HepG2 (cell line): Measurements from ENCODE around the gene METAP1. TPM values are rescaled to one million over a fixed set of nuclear protein-coding genes. Genes with fewer than 3 reads are reported as not detected.
A peak's percentile ranks its signal among the peaks of the same experiment; 100 is the strongest.

ENCODE experiments used
- ATAC-seq: fragments of 200-7000 bp; cut with Tn5 transposase; 3 replicates; pipeline ENCODE4 v1.9.1; 2020; ENCODE audit warnings: mild to moderate bottlenecking, moderate library complexity
- BruUV-seq: library from RNA; stranded (reverse); fragments of 400-500 nt; replicated peaks from 2 replicates; lab custom pipeline; 2021; lab: Mats Ljungman, UMichigan
- CTCF ChIA-PET: fragments of 300-600 bp; formaldehyde crosslinking; extraction: SDS; loops from one replicate; lab custom pipeline; 2021; ENCODE audit warnings: low total read pairs, inconsistent platforms, low intra/inter-chr PET ratio; lab: Yijun Ruan, JAX
- POLR2A ChIA-PET: fragments of 350-600 bp; sonication (Branson Sonifier 250); formaldehyde crosslinking; loops from one replicate; lab custom pipeline; 2020; ENCODE audit warnings: antibody characterized with exemption, inconsistent platforms; lab: Yijun Ruan, JAX
- DNase-seq: peaks from one replicate; pipeline ENCODE4 v3.0.0-alpha.2; 2015; ENCODE audit warnings: low spot score
- FAIRE-seq: peaks from 3 replicates; lab custom pipeline; 2011; peaks lifted over from hg19 to GRCh38; lab: Jason Lieb, UNC
- H2AFZ ChIP-seq: one replicate; pipeline ENCODE4 v1.6.1; 2011; ENCODE audit warnings: low read length, inconsistent platforms
- H3K27ac ChIP-seq: fragments of 300-600 bp; 3 replicates; pipeline ENCODE4 v1.8.0; 2011; ENCODE audit warnings: mixed run types, mild to moderate bottlenecking, mixed read lengths, low read length, inconsistent platforms; ENCODE audit not compliant: insufficient read depth; ENCODE audit errors: extremely low read length
- H3K27me3 ChIP-seq, 2 experiments: fragments of 200-600 bp in 1 of 2; 2 replicates in 1 of 2; 3 replicates in 1 of 2; pipeline versions ENCODE4 v1.6.0 to v1.8.0; 2011; ENCODE audit warnings: low read length in 2 of 2, mild to moderate bottlenecking in 2 of 2, moderate library complexity in 2 of 2, inconsistent platforms in 1 of 2; ENCODE audit not compliant: insufficient read depth in 2 of 2, control insufficient read depth in 1 of 2
- H3K36me3 ChIP-seq, 2 experiments: fragments of 200-600 bp in 1 of 2; replicated peaks in 1 of 2; 2 replicates in 1 of 2; 3 replicates in 1 of 2; pipeline versions ENCODE4 v1.5.1 to v1.8.0; 2011; ENCODE audit warnings: low read length in 2 of 2, inconsistent platforms in 1 of 2; ENCODE audit not compliant: insufficient read depth in 2 of 2, control insufficient read depth in 1 of 2
- H3K4me1 ChIP-seq: 2 replicates; pipeline ENCODE4 v1.5.1; 2012; ENCODE audit warnings: low read length, inconsistent platforms; ENCODE audit not compliant: insufficient read depth
- H3K4me2 ChIP-seq: 2 replicates; pipeline ENCODE4 v1.6.0; 2011; ENCODE audit warnings: low read depth, low read length, inconsistent platforms
- H3K4me3 ChIP-seq, 3 experiments: fragments of 200-600 bp in 1 of 3; sonication (generic), shearing (Covaris generic) in 1 of 3; replicated peaks in 1 of 3; 2 replicates each; pipeline ENCODE4 v1.5.1; 2011 to 2016; ENCODE audit warnings: low read length in 3 of 3, inconsistent platforms in 2 of 3, low read depth in 2 of 3, mild to moderate bottlenecking in 2 of 3, control low read depth in 1 of 3, mixed read lengths in 1 of 3; ENCODE audit not compliant: insufficient read depth in 1 of 3
- H3K79me2 ChIP-seq: one replicate; pipeline ENCODE4 v1.6.1; 2011; ENCODE audit warnings: low read length, inconsistent platforms; ENCODE audit not compliant: insufficient read depth
- H3K9ac ChIP-seq: 2 replicates; pipeline ENCODE4 v1.6.0; 2011; ENCODE audit warnings: mild to moderate bottlenecking, low read depth, low read length, inconsistent platforms; ENCODE audit not compliant: insufficient read depth
- H3K9me3 ChIP-seq: 2 replicates; pipeline ENCODE4 v1.5.1; 2012; ENCODE audit warnings: mild to moderate bottlenecking, low read length
- H4K20me1 ChIP-seq: 2 replicates; pipeline ENCODE4 v1.6.0; 2011; ENCODE audit warnings: inconsistent platforms, mild to moderate bottlenecking, low read length, moderate library complexity; ENCODE audit not compliant: insufficient read depth
- CEBPB ChIP-seq: IDR thresholded peaks from 2 replicates; pipeline ENCODE4 v1.6.1; 2011; ENCODE audit warnings: low read depth, low read length, improper control_type of control experiment, borderline replicate concordance
- FLYWCH1 ChIP-seq: sonication (generic); formaldehyde crosslinking; IDR thresholded peaks from 2 replicates; pipeline ENCODE4 v1.8.1; 2023; ENCODE audit warnings: mild to moderate bottlenecking, missing genetic modification reagents
- FOXP1 ChIP-seq, 2 experiments: fragments of 450-650 bp in 1 of 2; IDR thresholded peaks; 2 replicates each; pipeline ENCODE4 v1.6.1; 2017 to 2018; ENCODE audit warnings: antibody characterized with exemption in 1 of 2
- HNF4A ChIP-seq: sonication (generic); formaldehyde crosslinking; IDR thresholded peaks from 2 replicates; pipeline ENCODE4 v1.4.0; 2020; ENCODE audit warnings: missing genetic modification reagents
- KDM5B ChIP-seq: sonication (generic); formaldehyde crosslinking; IDR thresholded peaks from 2 replicates; pipeline ENCODE4 v1.4.0; 2020; ENCODE audit warnings: missing genetic modification reagents, mild to moderate bottlenecking, borderline replicate concordance
- KDM6A ChIP-seq: IDR thresholded peaks from 2 replicates; pipeline ENCODE4 v1.6.1; 2016; ENCODE audit warnings: low read depth
- KLF16 ChIP-seq, 2 experiments: sonication (generic) in 1 of 2; formaldehyde crosslinking in 1 of 2; IDR thresholded peaks; 2 replicates each; pipeline versions ENCODE4 v1.6.1 to v1.8.0; 2016 to 2023; ENCODE audit warnings: missing genetic modification reagents in 2 of 2, missing compliant biosample characterization in 1 of 2
- NFE2 ChIP-seq: sonication (generic); formaldehyde crosslinking; IDR thresholded peaks from 2 replicates; pipeline ENCODE4 v1.4.0; 2020; ENCODE audit warnings: missing genetic modification reagents
- SNRNP70 ChIP-seq: fragments of 200-400 bp; formaldehyde crosslinking; IDR thresholded peaks from 2 replicates; pipeline ENCODE4 v1.6.1; 2017; ENCODE audit warnings: mild to moderate bottlenecking, low read depth, low read length, moderate library complexity
- STAG1 ChIP-seq: sonication (generic); formaldehyde crosslinking; IDR thresholded peaks from 2 replicates; pipeline ENCODE4 v1.4.0; 2020; ENCODE audit warnings: missing genetic modification reagents
- TARDBP ChIP-seq: sonication (generic); formaldehyde crosslinking; IDR thresholded peaks from 2 replicates; pipeline ENCODE4 v1.8.0; 2022; ENCODE audit warnings: mild to moderate bottlenecking, missing genetic modification reagents
- TBL1XR1 ChIP-seq: fragments of 150-350 bp; IDR thresholded peaks from 2 replicates; pipeline ENCODE4 v1.6.1; 2014; ENCODE audit warnings: borderline replicate concordance, low read length; ENCODE audit not compliant: partially characterized antibody
- ZBTB3 ChIP-seq: sonication (generic); formaldehyde crosslinking; IDR thresholded peaks from 2 replicates; pipeline ENCODE4 v1.4.0; 2020; ENCODE audit warnings: low read depth, mild to moderate bottlenecking, moderate library complexity, missing genetic modification reagents, borderline replicate concordance
- ZNF331 ChIP-seq: sonication (generic); formaldehyde crosslinking; IDR thresholded peaks from 2 replicates; pipeline ENCODE4 v1.4.0; 2020; ENCODE audit warnings: missing genetic modification reagents
- ZNF530 ChIP-seq: sonication (generic); formaldehyde crosslinking; IDR thresholded peaks from 2 replicates; pipeline ENCODE4 v1.5.0; 2020; ENCODE audit warnings: low read depth, mild to moderate bottlenecking, missing genetic modification reagents
- ZSCAN22 ChIP-seq: sonication (generic); formaldehyde crosslinking; IDR thresholded peaks from 2 replicates; pipeline ENCODE4 v1.4.0; 2020; ENCODE audit warnings: mild to moderate bottlenecking, missing genetic modification reagents
- WGBS: methylation state at CpG from one replicate; pipeline ENCODE4 v1.1.6; 2017; ENCODE audit warnings: low lambda C conversion rate; 5-methylcytosine and 5-hydroxymethylcytosine counted together
- in situ Hi-C: cut with HindIII; loops from 2 replicates; pipeline ENCODE4 v1.10.0; 2017; ENCODE audit warnings: low pct_unique_long_range_greater_than_20kb; ENCODE audit not compliant: extremely low pct_ligation_motif_present
- intact Hi-C: fragments of 100-400 bp; cut with micrococcal nuclease; formaldehyde crosslinking; loops from one replicate; pipeline ENCODE4 v1.10.0; 2022; ENCODE audit not compliant: unreplicated experiment
- polyA plus RNA-seq, 8 experiments: library from polyadenylated mRNA; depleted of rRNA in 3 of 8; stranded (reverse) in 7 of 8; unstranded in 1 of 8; fragments of >200 nt; fragmentation: Illumina TruSeq in 4 of 8; extraction: Trizol in 4 of 8; gene quantifications; 2 replicates each; pipeline versions ENCODE4 v1.2.1 to v1.2.3, GENCODE V29; 2011 to 2016; ENCODE audit warnings: low read depth in 4 of 8, missing spikeins in 1 of 8, mixed read lengths in 1 of 8; ENCODE audit not compliant: insufficient read depth in 1 of 8
- total RNA-seq, 5 experiments: library from RNA; depleted of rRNA; stranded (reverse); fragments of >200 nt; fragmentation: Illumina TruSeq; extraction: Trizol; gene quantifications; 2 replicates each; pipeline ENCODE4 v1.2.3, GENCODE V29; 2016; ENCODE audit warnings: low read depth in 1 of 5
- TF ChIP-seq, protein P1 (sequence below): sonication (generic); formaldehyde crosslinking; IDR thresholded peaks from 2 replicates; pipeline ENCODE4 v1.4.0; 2020; ENCODE audit warnings: missing genetic modification reagents
- TF ChIP-seq, protein P2 (sequence below): fragments of 450-650 bp; IDR thresholded peaks from 2 replicates; pipeline ENCODE4 v1.6.1; 2016

Gene METAP1
- total and polyA plus RNA-seq, 2 of the 13 experiments (the other 11 are each of a cell fraction or from before 2014, with no cell fraction given), result 44.9 to 53.5 TPM

DNA sequence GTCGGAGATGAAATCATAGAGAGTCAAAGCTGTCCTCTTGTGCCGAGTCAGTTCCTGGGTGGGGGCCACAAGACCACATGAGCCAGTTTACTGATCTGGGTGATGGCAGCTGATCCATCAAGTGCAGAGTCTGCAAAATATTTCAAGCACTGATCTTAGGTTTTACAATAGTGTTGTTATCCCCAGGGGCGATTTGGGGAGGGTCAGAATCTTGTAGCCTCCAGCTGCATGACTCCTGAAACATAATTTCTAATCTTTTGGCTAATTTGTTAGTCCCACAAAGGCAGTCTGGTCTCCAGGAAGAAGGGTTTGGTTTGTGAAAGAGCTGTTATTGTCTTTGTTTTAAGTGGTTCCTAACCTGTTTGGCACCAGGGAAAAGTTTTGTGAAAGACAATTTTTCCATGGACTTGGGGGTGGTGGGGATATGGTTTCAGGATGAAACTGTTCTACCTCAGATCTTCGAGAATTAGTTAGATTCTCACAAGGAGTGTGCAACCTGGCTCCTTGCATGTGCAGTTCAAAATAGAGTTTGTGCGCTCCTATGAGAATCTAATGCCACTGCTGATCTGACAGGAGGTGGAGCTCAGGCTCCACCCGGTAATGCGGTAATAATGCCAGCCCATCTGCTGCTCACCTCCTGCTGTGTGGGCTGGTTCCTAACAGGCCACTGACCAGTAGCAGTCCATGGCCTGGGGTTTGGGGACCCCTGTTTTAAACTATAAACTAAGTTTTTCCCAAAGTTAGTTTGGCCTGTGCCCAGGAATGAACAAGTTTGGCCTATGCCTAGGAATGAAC lies 29.2 kb downstream of the METAP1 start:
- peak; percentile 15; the same call in 1 of the 2 replicates for TF ChIP-seq STAG1 (CRISPR knock-in tag)
- TF ChIP-seq, protein P1, sequence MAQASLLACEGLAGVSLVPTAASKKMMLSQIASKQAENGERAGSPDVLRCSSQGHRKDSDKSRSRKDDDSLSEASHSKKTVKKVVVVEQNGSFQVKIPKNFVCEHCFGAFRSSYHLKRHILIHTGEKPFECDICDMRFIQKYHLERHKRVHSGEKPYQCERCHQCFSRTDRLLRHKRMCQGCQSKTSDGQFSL, result no peak
- ChIA-PET POLR2A (no interaction called here), CTCF (no interaction called here)
- peaks cover 9% of the 10 kb centered on the region for H4K20me1 ChIP-seq
- H3K4me3 ChIP-seq, result no peak overlapping the region
- H3K4me1 ChIP-seq, result peaks cover 62% of the 10 kb centered on the region
- H3K4me2 ChIP-seq, result no peak overlapping the region
- H3K27ac ChIP-seq, result no peak overlapping the region
- DNase-seq, result no peak
- in situ Hi-C loops (no loop called here), intact Hi-C loops (no loop called here)
- peak; percentile 69 for ATAC-seq
- peaks cover 98% of the 10 kb centered on the region for H3K79me2 ChIP-seq
- WGBS, result 93% methylated on average over 4 of the region's 7 CpGs
- no peaks in the 10 kb centered on the region for H3K27me3 ChIP-seq
- no peak for FAIRE-seq
- no TSS peak for BruUV-seq
- peaks cover 11% of the 10 kb centered on the region for H3K9me3 ChIP-seq
- peaks cover 0 to 21% of the 10 kb centered on the region in 2 experiments; a peak in 3 of 5 replicates for H3K36me3 ChIP-seq
- H2AFZ ChIP-seq, result no peak overlapping the region
- H3K9ac ChIP-seq, result no peak overlapping the region

DNA sequence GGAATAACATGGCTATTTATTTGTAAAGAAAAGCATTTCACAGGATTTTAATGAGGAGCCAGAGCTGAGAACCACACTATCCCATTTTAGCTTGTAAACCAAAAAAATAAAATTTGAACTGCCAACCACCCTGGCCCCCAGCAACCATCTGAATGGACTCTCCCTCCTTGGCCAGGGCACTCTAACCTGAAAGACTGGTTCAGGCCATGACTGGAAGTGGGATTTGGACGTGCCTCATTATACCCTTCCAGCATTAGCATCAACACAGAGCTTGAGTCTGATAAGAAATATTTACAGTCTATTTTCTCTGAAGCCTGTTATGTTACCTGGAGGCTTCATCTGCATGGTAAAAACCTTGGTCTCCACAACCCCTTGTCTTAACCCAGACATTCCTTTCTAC lies 30.0 kb downstream of the METAP1 start:
- no peak for FAIRE-seq
- H3K4me2 ChIP-seq, result no peak overlapping the region
- peaks cover 68% of the 10 kb centered on the region for H3K4me1 ChIP-seq
- BruUV-seq, result no TSS peak
- no peaks in the 10 kb centered on the region for H3K27me3 ChIP-seq
- H3K9ac ChIP-seq, result no peak overlapping the region
- POLR2A ChIA-PET, result no interaction called here
- H3K79me2 ChIP-seq, result peaks cover 97% of the 10 kb centered on the region
- DNase-seq, result no peak
- in situ Hi-C loops, result no loop called here
- H3K27ac ChIP-seq, result no peak overlapping the region
- H3K4me3 ChIP-seq, result no peak overlapping the region
- intact Hi-C loops, result no loop called here
- H2AFZ ChIP-seq, result no peak overlapping the region
- no peak for ATAC-seq
- peaks cover 11% of the 10 kb centered on the region for H3K9me3 ChIP-seq
- 100% methylated on average over 1 of the region's 1 CpG for WGBS
- CTCF ChIA-PET, result no interaction called here
- H4K20me1 ChIP-seq, result peaks cover 9% of the 10 kb centered on the region
- H3K36me3 ChIP-seq, result peaks cover 0 to 26% of the 10 kb centered on the region in 2 experiments; a peak in 3 of 5 replicates
- TF ChIP-seq SNRNP70, result no peak
- TF ChIP-seq KDM5B (CRISPR knock-in tag), result no peak
- no peak for TF ChIP-seq FLYWCH1 (CRISPR knock-in tag)
- TF ChIP-seq FOXP1 (IDR thresholded peaks at IDR 0.05), result no peak
- no peak for TF ChIP-seq FOXP1 (CRISPR knock-in tag; IDR thresholded peaks at IDR 0.05)
- no peak for TF ChIP-seq ZNF331 (CRISPR knock-in tag)
- TF ChIP-seq ZSCAN22 (CRISPR knock-in tag), result no peak
- TF ChIP-seq TBL1XR1, result no peak
- TF ChIP-seq, protein P2, sequence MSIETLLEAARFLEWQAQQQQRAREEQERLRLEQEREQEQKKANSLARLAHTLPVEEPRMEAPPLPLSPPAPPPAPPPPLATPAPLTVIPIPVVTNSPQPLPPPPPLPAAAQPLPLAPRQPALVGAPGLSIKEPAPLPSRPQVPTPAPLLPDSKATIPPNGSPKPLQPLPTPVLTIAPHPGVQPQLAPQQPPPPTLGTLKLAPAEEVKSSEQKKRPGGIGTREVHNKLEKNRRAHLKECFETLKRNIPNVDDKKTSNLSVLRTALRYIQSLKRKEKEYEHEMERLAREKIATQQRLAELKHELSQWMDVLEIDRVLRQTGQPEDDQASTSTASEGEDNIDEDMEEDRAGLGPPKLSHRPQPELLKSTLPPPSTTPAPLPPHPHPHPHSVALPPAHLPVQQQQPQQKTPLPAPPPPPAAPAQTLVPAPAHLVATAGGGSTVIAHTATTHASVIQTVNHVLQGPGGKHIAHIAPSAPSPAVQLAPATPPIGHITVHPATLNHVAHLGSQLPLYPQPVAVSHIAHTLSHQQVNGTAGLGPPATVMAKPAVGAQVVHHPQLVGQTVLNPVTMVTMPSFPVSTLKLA, result no peak
- no peak for TF ChIP-seq TARDBP (CRISPR knock-in tag)
- no peak for TF ChIP-seq ZBTB3 (CRISPR knock-in tag)
- TF ChIP-seq KLF16 (CRISPR knock-in tag; IDR thresholded peaks at IDR 0.05), result no peak
- no peak for TF ChIP-seq KDM6A (CRISPR knock-in tag)
- no peak for TF ChIP-seq NFE2 (CRISPR knock-in tag)
- no peak for TF ChIP-seq ZNF530 (CRISPR knock-in tag)
- no peak for TF ChIP-seq HNF4A (CRISPR knock-in tag)
- TF ChIP-seq CEBPB, result no peak
